ENCODE results near the gene PLCXD1. TPM values are rescaled to one million over a fixed set of nuclear protein-coding genes. Genes with fewer than 3 reads are reported as not detected.

Gene PLCXD1
- total RNA-seq, 1 experiment from 2014 or later = 12.0 TPM

DNA sequence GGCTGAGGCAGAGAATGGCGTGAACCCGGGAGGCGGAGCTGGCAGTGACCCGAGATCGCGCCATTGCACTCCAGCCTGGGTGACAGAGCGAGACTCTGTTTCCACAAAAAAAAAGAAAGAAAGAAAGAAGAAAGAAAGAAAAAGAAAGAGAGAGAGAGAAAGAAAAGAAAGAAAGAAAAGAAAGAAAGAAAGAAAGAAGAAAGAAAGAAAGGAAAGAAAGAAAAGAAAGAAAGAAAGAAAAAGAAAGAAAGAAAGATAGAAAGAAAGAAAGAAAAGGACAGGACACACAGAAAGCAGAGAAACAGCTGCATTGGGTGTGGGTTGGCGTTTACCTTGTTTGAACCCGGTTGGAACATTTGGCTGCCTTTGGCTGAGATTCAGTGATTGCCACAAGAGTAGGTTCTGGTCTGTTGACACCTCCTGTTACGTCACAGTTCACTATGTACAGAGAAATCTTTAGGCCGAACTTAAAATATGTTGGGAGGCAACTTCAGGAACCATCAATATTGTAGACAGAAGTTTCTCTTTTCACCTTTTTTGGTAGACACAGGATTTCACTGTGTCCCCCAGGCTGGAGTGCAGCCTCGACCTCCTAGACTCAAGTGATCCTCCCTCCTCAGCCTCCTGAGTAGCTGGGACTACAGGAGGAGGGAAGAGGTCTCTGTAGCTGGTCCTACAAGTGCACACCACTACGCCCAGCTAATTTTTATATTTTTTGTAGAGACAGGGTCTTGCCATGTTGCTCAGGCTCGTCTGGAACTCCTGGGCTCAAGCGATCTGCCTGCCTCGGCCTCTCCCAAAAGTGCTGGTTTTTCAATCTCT, 16.3 kb upstream of the PLCXD1 start:
- Mint-ChIP-seq H3K4me1 (ENCODE audit: insufficient read depth, unreplicated experiment) (peaks cover 4% of the 10 kb centered on the region), H3K36me3 (ENCODE audit: insufficient read depth, unreplicated experiment) (no peaks in the 10 kb centered on the region), H3K27ac (ENCODE audit: low read depth, unreplicated experiment) (no peak overlapping the region), H3K9me3 (ENCODE audit: unreplicated experiment) (no peaks in the 10 kb centered on the region), H3K27me3 (ENCODE audit: insufficient read depth, unreplicated experiment) (no peaks in the 10 kb centered on the region), H3K4me3 (ENCODE audit: unreplicated experiment) (no peak overlapping the region)
- BruUV-seq (replicated peaks) = no TSS peak
- TF ChIP-seq, protein P1, sequence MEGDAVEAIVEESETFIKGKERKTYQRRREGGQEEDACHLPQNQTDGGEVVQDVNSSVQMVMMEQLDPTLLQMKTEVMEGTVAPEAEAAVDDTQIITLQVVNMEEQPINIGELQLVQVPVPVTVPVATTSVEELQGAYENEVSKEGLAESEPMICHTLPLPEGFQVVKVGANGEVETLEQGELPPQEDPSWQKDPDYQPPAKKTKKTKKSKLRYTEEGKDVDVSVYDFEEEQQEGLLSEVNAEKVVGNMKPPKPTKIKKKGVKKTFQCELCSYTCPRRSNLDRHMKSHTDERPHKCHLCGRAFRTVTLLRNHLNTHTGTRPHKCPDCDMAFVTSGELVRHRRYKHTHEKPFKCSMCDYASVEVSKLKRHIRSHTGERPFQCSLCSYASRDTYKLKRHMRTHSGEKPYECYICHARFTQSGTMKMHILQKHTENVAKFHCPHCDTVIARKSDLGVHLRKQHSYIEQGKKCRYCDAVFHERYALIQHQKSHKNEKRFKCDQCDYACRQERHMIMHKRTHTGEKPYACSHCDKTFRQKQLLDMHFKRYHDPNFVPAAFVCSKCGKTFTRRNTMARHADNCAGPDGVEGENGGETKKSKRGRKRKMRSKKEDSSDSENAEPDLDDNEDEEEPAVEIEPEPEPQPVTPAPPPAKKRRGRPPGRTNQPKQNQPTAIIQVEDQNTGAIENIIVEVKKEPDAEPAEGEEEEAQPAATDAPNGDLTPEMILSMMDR (IDR thresholded peaks at IDR 0.05; ENCODE audit: unreplicated experiment) = no peak
- intact Hi-C loops (cut with micrococcal nuclease) = no loop called here
- peak; percentile 69 for DNase-seq (ENCODE audit: unreplicated experiment)
- ChIA-PET CTCF (no interaction called here), POLR2A (no interaction called here)

DNA sequence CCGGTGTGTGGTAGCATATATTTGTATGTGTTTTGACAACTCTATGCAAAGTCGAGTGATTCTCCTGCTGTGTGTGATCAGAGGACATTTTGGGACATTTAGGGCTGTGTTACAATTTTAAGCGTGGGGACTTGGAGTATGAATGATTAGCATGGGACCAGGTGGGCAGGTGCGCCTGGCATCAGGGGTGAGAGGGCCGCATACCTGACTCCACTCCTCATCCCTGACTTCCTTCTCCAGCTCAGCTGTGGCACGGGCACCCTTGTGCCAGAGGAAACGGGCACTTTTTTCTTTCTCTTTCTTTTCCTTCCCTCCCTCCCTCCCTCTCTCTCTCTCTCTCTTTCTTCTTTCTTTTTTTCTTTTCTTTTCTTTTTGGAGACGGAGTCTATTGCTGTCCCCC, 15.7 kb upstream of the PLCXD1 start:
- H3K4me3 Mint-ChIP-seq (ENCODE audit: unreplicated experiment) = no peak overlapping the region
- H3K27ac Mint-ChIP-seq (ENCODE audit: low read depth, unreplicated experiment) = no peak overlapping the region
- intact Hi-C loops (cut with micrococcal nuclease) = no loop called here
- H3K36me3 Mint-ChIP-seq (ENCODE audit: insufficient read depth, unreplicated experiment) = no peaks in the 10 kb centered on the region
- BruUV-seq (replicated peaks) = no TSS peak
- H3K4me1 Mint-ChIP-seq (ENCODE audit: insufficient read depth, unreplicated experiment) = peaks cover 4% of the 10 kb centered on the region
- DNase-seq (ENCODE audit: unreplicated experiment) = no peak
- ChIA-PET POLR2A (no interaction called here), CTCF (no interaction called here)
- H3K27me3 Mint-ChIP-seq (ENCODE audit: insufficient read depth, unreplicated experiment) = no peaks in the 10 kb centered on the region
- no peaks in the 10 kb centered on the region for H3K9me3 Mint-ChIP-seq (ENCODE audit: unreplicated experiment)
- TF ChIP-seq, protein P1 (IDR thresholded peaks at IDR 0.05; ENCODE audit: unreplicated experiment) = no peak

DNA sequence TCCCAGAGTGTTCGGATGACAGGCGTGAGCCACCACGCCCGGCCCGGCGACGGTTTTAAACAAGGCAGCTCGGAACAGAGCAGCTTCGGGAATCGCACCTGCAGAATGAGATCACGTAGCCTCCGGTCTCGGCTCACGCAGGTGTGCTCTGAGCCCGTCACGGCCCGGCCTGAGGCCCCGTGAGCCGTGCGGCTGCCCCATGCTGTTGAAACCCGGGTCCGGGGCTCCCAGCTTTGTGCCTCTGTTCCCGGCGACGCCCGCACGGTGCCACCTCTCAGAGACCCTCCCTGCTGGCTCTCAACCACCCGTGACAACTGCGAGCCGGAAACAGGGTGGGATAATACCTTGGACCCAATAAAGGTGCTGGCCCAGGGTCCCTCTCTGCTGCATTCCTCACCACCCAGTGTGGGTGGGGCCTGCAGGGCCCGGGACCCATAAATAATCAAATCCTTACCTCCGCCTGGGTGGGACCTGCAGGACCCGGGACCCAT, 13.4 kb upstream of the PLCXD1 start:
- no peak overlapping the region for H3K4me3 Mint-ChIP-seq (ENCODE audit: unreplicated experiment)
- DNase-seq (ENCODE audit: unreplicated experiment) = no peak
- H3K27ac Mint-ChIP-seq (ENCODE audit: low read depth, unreplicated experiment) = no peak overlapping the region
- TF ChIP-seq, protein P1 (IDR thresholded peaks at IDR 0.05; ENCODE audit: unreplicated experiment) = no peak
- POLR2A ChIA-PET = no interaction called here
- no TSS peak for BruUV-seq (replicated peaks)
- no peaks in the 10 kb centered on the region for H3K27me3 Mint-ChIP-seq (ENCODE audit: insufficient read depth, unreplicated experiment)
- intact Hi-C loops (cut with micrococcal nuclease) = no loop called here
- peaks cover 4% of the 10 kb centered on the region for H3K4me1 Mint-ChIP-seq (ENCODE audit: insufficient read depth, unreplicated experiment)
- CTCF ChIA-PET = no interaction called here
- no peaks in the 10 kb centered on the region for H3K9me3 Mint-ChIP-seq (ENCODE audit: unreplicated experiment)
- H3K36me3 Mint-ChIP-seq (ENCODE audit: insufficient read depth, unreplicated experiment) = no peaks in the 10 kb centered on the region

DNA sequence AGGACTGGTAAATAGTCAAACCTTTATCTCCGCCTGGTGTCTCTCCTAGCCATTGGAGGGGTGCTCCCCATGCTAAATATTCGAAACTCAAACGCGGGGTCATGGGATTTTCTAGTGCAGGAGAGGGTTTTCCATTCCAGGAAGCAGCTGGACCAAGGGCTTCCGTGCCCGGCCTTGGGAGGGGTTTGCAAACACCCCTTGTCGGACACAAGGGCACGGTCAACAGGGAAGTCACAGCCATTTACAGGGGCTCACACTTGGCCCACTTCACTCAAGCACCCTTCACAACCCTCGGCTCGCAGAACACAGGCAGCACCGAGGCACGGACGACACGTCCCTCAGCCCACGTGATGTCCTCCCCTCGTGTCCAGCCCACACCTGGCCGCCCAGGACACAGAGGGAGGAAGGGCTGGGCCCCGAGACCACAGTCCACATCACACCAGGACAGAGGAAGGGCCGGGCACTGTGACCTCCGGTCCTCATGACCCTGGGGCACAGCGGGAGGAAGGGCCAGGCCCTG, 10.3 kb upstream of the PLCXD1 start:
- ChIA-PET POLR2A (no interaction called here), CTCF (no interaction called here)
- H3K27ac Mint-ChIP-seq (ENCODE audit: low read depth, unreplicated experiment) = no peak overlapping the region
- no peak overlapping the region for H3K4me3 Mint-ChIP-seq (ENCODE audit: unreplicated experiment)
- no peaks in the 10 kb centered on the region for H3K27me3 Mint-ChIP-seq (ENCODE audit: insufficient read depth, unreplicated experiment)
- H3K9me3 Mint-ChIP-seq (ENCODE audit: unreplicated experiment) = no peaks in the 10 kb centered on the region
- H3K36me3 Mint-ChIP-seq (ENCODE audit: insufficient read depth, unreplicated experiment) = no peaks in the 10 kb centered on the region
- intact Hi-C loops (cut with micrococcal nuclease) = no loop called here
- TF ChIP-seq, protein P1 (IDR thresholded peaks at IDR 0.05; ENCODE audit: unreplicated experiment) = no peak
- H3K4me1 Mint-ChIP-seq (ENCODE audit: insufficient read depth, unreplicated experiment) = no peaks in the 10 kb centered on the region
- no TSS peak for BruUV-seq (replicated peaks)
- DNase-seq (ENCODE audit: unreplicated experiment) = no peak

Data from MCF 10A (cell line).